GM23338 (cell line): ENCODE data around the gene FRMD4A. TPM values are rescaled to one million over a fixed set of nuclear protein-coding genes. Genes with fewer than 3 reads are reported as not detected.

Source experiments
- ATAC-seq: fragments of 200-7000 bp; cut with Tn5 transposase; 3 replicates; pipeline ENCODE4 v1.9.1; 2020
- DNase-seq: peaks from one replicate; pipeline ENCODE4 v3.0.0-alpha.2; 2015; ENCODE audit warnings: low spot score
- H2AFZ ChIP-seq: fragments of 200-600 bp; sonication (generic); 2 replicates; pipeline ENCODE4 v1.8.0; 2016; ENCODE audit warnings: antibody characterized with exemption, mild to moderate bottlenecking, moderate library complexity
- H3F3A ChIP-seq: fragments of 200-600 bp; sonication (generic); replicated peaks from 2 replicates; pipeline ENCODE4 v1.8.0; 2017; ENCODE audit warnings: antibody characterized with exemption, mixed run types, low read depth
- H3K27ac ChIP-seq: fragments of 200-600 bp; sonication (generic); 2 replicates; pipeline ENCODE4 v1.6.1; 2016; ENCODE audit warnings: low read depth
- H3K27me3 ChIP-seq: fragments of 200-600 bp; sonication (generic); 2 replicates; pipeline ENCODE4 v1.8.0; 2016; ENCODE audit warnings: mild to moderate bottlenecking, mixed run types, moderate library complexity; ENCODE audit not compliant: insufficient read depth
- H3K36me3 ChIP-seq: fragments of 200-600 bp; sonication (generic); 2 replicates; pipeline ENCODE4 v1.8.0; 2016; ENCODE audit warnings: mild to moderate bottlenecking; ENCODE audit not compliant: insufficient read depth
- H3K4me1 ChIP-seq: fragments of 200-600 bp; sonication (generic); 2 replicates; pipeline ENCODE4 v1.8.0; 2016; ENCODE audit warnings: mild to moderate bottlenecking, moderate library complexity; ENCODE audit not compliant: insufficient read depth
- H3K4me2 ChIP-seq: fragments of 200-600 bp; sonication (generic); 2 replicates; pipeline ENCODE4 v1.7.1; 2017; ENCODE audit warnings: mixed run types
- H3K4me3 ChIP-seq: fragments of 200-600 bp; sonication (generic); 2 replicates; pipeline ENCODE4 v1.6.1; 2016; ENCODE audit warnings: mixed run types
- H3K79me2 ChIP-seq: fragments of 200-600 bp; sonication (generic); replicated peaks from 2 replicates; pipeline ENCODE4 v1.8.0; 2017; ENCODE audit warnings: mild to moderate bottlenecking; ENCODE audit not compliant: insufficient read depth
- H3K9me2 ChIP-seq: fragments of 200-600 bp; sonication (generic); 2 replicates; pipeline ENCODE4 v1.8.0; 2017; ENCODE audit not compliant: insufficient read depth
- H4K20me1 ChIP-seq: fragments of 200-600 bp; sonication (generic); replicated peaks from 2 replicates; pipeline ENCODE4 v1.8.0; 2017; ENCODE audit warnings: mild to moderate bottlenecking; ENCODE audit not compliant: insufficient read depth
- H3K27ac Mint-ChIP-seq: 2 replicates; pipeline ENCODE4 v1.8.0; 2020; ENCODE audit warnings: inconsistent platforms, mild to moderate bottlenecking, moderate library complexity, mixed read lengths
- H3K27me3 Mint-ChIP-seq: 3 replicates; pipeline ENCODE4 v1.8.0; 2022; ENCODE audit warnings: low read depth, mild to moderate bottlenecking, moderate library complexity, mixed read lengths, inconsistent platforms; ENCODE audit not compliant: insufficient read depth, poor library complexity
- H3K36me3 Mint-ChIP-seq: 3 replicates; pipeline ENCODE4 v1.8.0; 2021; ENCODE audit warnings: low read depth, mild to moderate bottlenecking, inconsistent platforms, moderate library complexity, mixed read lengths
- H3K4me1 Mint-ChIP-seq: 3 replicates; pipeline ENCODE4 v1.8.0; 2020; ENCODE audit warnings: mild to moderate bottlenecking, inconsistent platforms, mixed read lengths
- H3K4me3 Mint-ChIP-seq: 3 replicates; pipeline ENCODE4 v1.8.0; 2021; ENCODE audit warnings: moderate library complexity, mild to moderate bottlenecking, inconsistent platforms, mixed read lengths
- H3K9me3 Mint-ChIP-seq: 3 replicates; pipeline ENCODE4 v1.8.0; 2020; ENCODE audit warnings: moderate library complexity, mild to moderate bottlenecking, inconsistent platforms, mixed read lengths
- EZH2 ChIP-seq: fragments of 200-600 bp; sonication (generic); IDR thresholded peaks from one replicate; pipeline ENCODE4 v1.8.0; 2017; ENCODE audit warnings: antibody characterized with exemption, mild to moderate bottlenecking, low read depth; ENCODE audit not compliant: unreplicated experiment
- ZNF331 ChIP-seq: fragments of 250-450 bp; sonication (Bioruptor Pico); IDR thresholded peaks from 2 replicates; pipeline ENCODE4 v1.5.0; 2020; ENCODE audit warnings: low read depth, mild to moderate bottlenecking, moderate library complexity
- ZNF462 ChIP-seq: fragments of 250-450 bp; sonication (Bioruptor Pico); IDR thresholded peaks from 2 replicates; pipeline ENCODE4 v1.5.0; 2020; ENCODE audit warnings: mild to moderate bottlenecking, moderate library complexity
- polyA plus RNA-seq: library from polyadenylated mRNA; unstranded; fragments of >200 nt; fragmentation: Nextera tagmentation; extraction: Ambion mirVana; gene quantifications from 2 replicates; pipeline ENCODE4 v1.2.1, GENCODE V29; 2016
- total RNA-seq: library from RNA; depleted of rRNA; stranded (reverse); fragments of >200 nt; shearing (Covaris generic); gene quantifications from 2 replicates; pipeline ENCODE4 v1.2.3, GENCODE V29; 2014
- TF ChIP-seq, protein P1 (sequence below), 2 experiments: fragments of 200-600 bp in 1 of 2; sonication (generic) in 1 of 2; conservative IDR thresholded peaks; 2 replicates each; pipeline versions ENCODE4 v1.5.1 to v1.6.1; 2016 to 2017; ENCODE audit warnings: antibody characterized with exemption in 2 of 2, low read depth in 2 of 2, mild to moderate bottlenecking in 2 of 2, moderate library complexity in 1 of 2

FRMD4A gene
- total and polyA plus RNA-seq, 2 experiments from 2014 or later, result 14.0 to 20.1 TPM

GRCh38 chr10:14219411-14219810 lies 111.3 kb downstream of the FRMD4A start:
- Mint-ChIP-seq H3K9me3 (no peaks in the 10 kb centered on the region; the same call in 2 of the 3 replicates), H3K4me3 (no peak overlapping the region), H3K36me3 (no peaks in the 10 kb centered on the region), H3K27ac (no peak overlapping the region), H3K4me1 (no peaks in the 10 kb centered on the region), H3K27me3 (peaks cover 4% of the 10 kb centered on the region)
- Histone ChIP-seq H4K20me1 (no peaks in the 10 kb centered on the region), H3K36me3 (no peaks in the 10 kb centered on the region), H3K79me2 (no peaks in the 10 kb centered on the region), H2AFZ (no peak overlapping the region), H3K27ac (no peak overlapping the region), H3F3A (no peaks in the 10 kb centered on the region), H3K4me1 (no peaks in the 10 kb centered on the region), H3K4me3 (no peak overlapping the region), H3K9me2 (peaks cover 9% of the 10 kb centered on the region; the same call in 1 of the 2 replicates), H3K27me3 (no peaks in the 10 kb centered on the region), H3K4me2 (no peak overlapping the region)
- ATAC-seq (no peak), DNase-seq (no peak)
- no peak for TF ChIP-seq ZNF331 (CRISPR knock-in tag)
- TF ChIP-seq, protein P1, sequence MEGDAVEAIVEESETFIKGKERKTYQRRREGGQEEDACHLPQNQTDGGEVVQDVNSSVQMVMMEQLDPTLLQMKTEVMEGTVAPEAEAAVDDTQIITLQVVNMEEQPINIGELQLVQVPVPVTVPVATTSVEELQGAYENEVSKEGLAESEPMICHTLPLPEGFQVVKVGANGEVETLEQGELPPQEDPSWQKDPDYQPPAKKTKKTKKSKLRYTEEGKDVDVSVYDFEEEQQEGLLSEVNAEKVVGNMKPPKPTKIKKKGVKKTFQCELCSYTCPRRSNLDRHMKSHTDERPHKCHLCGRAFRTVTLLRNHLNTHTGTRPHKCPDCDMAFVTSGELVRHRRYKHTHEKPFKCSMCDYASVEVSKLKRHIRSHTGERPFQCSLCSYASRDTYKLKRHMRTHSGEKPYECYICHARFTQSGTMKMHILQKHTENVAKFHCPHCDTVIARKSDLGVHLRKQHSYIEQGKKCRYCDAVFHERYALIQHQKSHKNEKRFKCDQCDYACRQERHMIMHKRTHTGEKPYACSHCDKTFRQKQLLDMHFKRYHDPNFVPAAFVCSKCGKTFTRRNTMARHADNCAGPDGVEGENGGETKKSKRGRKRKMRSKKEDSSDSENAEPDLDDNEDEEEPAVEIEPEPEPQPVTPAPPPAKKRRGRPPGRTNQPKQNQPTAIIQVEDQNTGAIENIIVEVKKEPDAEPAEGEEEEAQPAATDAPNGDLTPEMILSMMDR (conservative IDR thresholded peaks at IDR 0.05; ENCODE audit: low read depth in 2 of 2), result no peak
- no peak for TF ChIP-seq EZH2
- TF ChIP-seq ZNF462 (CRISPR knock-in tag), result no peak
